ENCODE data around the gene ROR2.

Gene ROR2

GRCh38 chr9:91784673-91785446, 165.2 kb downstream of the ROR2 start:
- no peak for DNase-seq (ENCODE audit: low spot score)
- TF ChIP-seq, protein P1, sequence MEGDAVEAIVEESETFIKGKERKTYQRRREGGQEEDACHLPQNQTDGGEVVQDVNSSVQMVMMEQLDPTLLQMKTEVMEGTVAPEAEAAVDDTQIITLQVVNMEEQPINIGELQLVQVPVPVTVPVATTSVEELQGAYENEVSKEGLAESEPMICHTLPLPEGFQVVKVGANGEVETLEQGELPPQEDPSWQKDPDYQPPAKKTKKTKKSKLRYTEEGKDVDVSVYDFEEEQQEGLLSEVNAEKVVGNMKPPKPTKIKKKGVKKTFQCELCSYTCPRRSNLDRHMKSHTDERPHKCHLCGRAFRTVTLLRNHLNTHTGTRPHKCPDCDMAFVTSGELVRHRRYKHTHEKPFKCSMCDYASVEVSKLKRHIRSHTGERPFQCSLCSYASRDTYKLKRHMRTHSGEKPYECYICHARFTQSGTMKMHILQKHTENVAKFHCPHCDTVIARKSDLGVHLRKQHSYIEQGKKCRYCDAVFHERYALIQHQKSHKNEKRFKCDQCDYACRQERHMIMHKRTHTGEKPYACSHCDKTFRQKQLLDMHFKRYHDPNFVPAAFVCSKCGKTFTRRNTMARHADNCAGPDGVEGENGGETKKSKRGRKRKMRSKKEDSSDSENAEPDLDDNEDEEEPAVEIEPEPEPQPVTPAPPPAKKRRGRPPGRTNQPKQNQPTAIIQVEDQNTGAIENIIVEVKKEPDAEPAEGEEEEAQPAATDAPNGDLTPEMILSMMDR (IDR thresholded peaks at IDR 0.05; ENCODE audit: extremely low read depth, insufficient read depth, missing control alignments) = no peak
- in situ Hi-C loops (cut with MboI; ENCODE audit: low pct_unique_long_range_greater_than_20kb, low sequenced_read_pairs, unreplicated experiment) = no loop called here

GRCh38 chr9:91783876-91784672, 166.0 kb downstream of the ROR2 start:
- TF ChIP-seq, protein P1 (IDR thresholded peaks at IDR 0.05; ENCODE audit: extremely low read depth, insufficient read depth, missing control alignments) = no peak
- in situ Hi-C loops (cut with MboI; ENCODE audit: low pct_unique_long_range_greater_than_20kb, low sequenced_read_pairs, unreplicated experiment) = no loop called here
- DNase-seq (ENCODE audit: low spot score) = no peak

GRCh38 chr9:91783411-91783810, 166.6 kb downstream of the ROR2 start:
- TF ChIP-seq, protein P1 (IDR thresholded peaks at IDR 0.05; ENCODE audit: extremely low read depth, insufficient read depth, missing control alignments) = no peak
- in situ Hi-C loops (cut with MboI; ENCODE audit: low pct_unique_long_range_greater_than_20kb, low sequenced_read_pairs, unreplicated experiment) = no loop called here
- DNase-seq (ENCODE audit: low spot score) = no peak

GRCh38 chr9:91782708-91783214, 167.3 kb downstream of the ROR2 start:
- in situ Hi-C loops (cut with MboI; ENCODE audit: low pct_unique_long_range_greater_than_20kb, low sequenced_read_pairs, unreplicated experiment) = no loop called here
- TF ChIP-seq, protein P1 (IDR thresholded peaks at IDR 0.05; ENCODE audit: extremely low read depth, insufficient read depth, missing control alignments) = no peak
- no peak for DNase-seq (ENCODE audit: low spot score)

DNA sequence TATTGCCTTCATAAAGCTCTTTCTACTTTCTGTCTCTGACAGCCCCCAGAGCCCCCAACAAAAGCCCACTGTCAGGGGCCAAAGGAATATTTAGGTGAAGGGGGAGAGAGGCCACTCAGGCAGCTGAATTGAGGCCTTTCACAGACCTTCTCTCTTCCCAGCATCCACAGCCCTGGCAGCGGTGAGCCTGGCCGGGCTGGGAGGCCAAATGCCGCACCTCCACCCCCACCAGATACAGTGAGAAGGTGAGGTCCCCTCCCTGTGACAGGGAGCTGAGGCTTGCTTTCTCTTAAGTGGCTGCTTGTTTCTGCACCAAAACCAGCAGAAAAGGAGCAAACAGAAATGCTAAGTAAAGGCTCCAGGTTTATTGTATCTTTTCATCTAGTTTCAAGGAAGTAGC, 168.1 kb downstream of the ROR2 start:
- in situ Hi-C loops (cut with MboI; ENCODE audit: low pct_unique_long_range_greater_than_20kb, low sequenced_read_pairs, unreplicated experiment) = no loop called here
- no peak for DNase-seq (ENCODE audit: low spot score)
- TF ChIP-seq, protein P1 (IDR thresholded peaks at IDR 0.05; ENCODE audit: extremely low read depth, insufficient read depth, missing control alignments) = no peak

GRCh38 chr9:91781116-91781515, 168.9 kb downstream of the ROR2 start:
- DNase-seq (ENCODE audit: low spot score) = no peak
- in situ Hi-C loops (cut with MboI; ENCODE audit: low pct_unique_long_range_greater_than_20kb, low sequenced_read_pairs, unreplicated experiment) = no loop called here
- TF ChIP-seq, protein P1 (IDR thresholded peaks at IDR 0.05; ENCODE audit: extremely low read depth, insufficient read depth, missing control alignments) = no peak
